Activated B cell treated with CpG ODN at 0.5 μM for 24 hours (primary cell): ENCODE measurements around the gene MAPK12. TPM values are rescaled to one million over a fixed set of nuclear protein-coding genes. Genes with fewer than 3 reads are reported as not detected.

Source experiments
- ATAC-seq: fragments of 200-7000 bp; cut with Tn5 transposase; one replicate; pipeline ENCODE4 v1.10.0; 2021; ENCODE audit warnings: low read depth, mild to moderate bottlenecking, moderate library complexity
- CTCF ChIA-PET: fragments of 350-600 bp; sonication (Branson Sonifier 250); formaldehyde crosslinking; loops from one replicate; lab custom pipeline; 2021; ENCODE audit warnings: antibody characterized with exemption; lab: Charles Lee
- POLR2A ChIA-PET: fragments of 350-600 bp; sonication (Branson Sonifier 250); formaldehyde crosslinking; loops from one replicate; lab custom pipeline; 2021; ENCODE audit warnings: antibody characterized with exemption; lab: Charles Lee
- DNase-seq: peaks from one replicate; pipeline ENCODE4 v3.0.0; 2022
- H3K27ac Mint-ChIP-seq: one replicate; pipeline ENCODE4 v1.8.0; 2020; ENCODE audit warnings: mixed read lengths
- H3K27me3 Mint-ChIP-seq: one replicate; pipeline ENCODE4 v1.8.0; 2021; ENCODE audit warnings: mixed read lengths
- H3K36me3 Mint-ChIP-seq: one replicate; pipeline ENCODE4 v1.8.0; 2021; ENCODE audit warnings: low read depth, mixed read lengths
- H3K4me1 Mint-ChIP-seq: one replicate; pipeline ENCODE4 v1.8.0; 2021; ENCODE audit warnings: mixed read lengths
- H3K4me3 Mint-ChIP-seq: one replicate; pipeline ENCODE4 v1.8.0; 2020; ENCODE audit warnings: mild to moderate bottlenecking, mixed read lengths
- H3K9me3 Mint-ChIP-seq: one replicate; pipeline ENCODE4 v1.8.0; 2020; ENCODE audit warnings: mixed read lengths
- intact Hi-C: fragments of 100-400 bp; cut with micrococcal nuclease; formaldehyde crosslinking; loops from one replicate; pipeline ENCODE4 v1.15.1; 2024
- total RNA-seq: library from RNA; stranded (reverse); gene quantifications from 2 replicates; pipeline ENCODE4 v1.2.3, GENCODE V29; 2022
- TF ChIP-seq, protein P1 (sequence below): fragments of 200-600 bp; IDR thresholded peaks from one replicate; pipeline ENCODE4 v1.8.0; 2022; ENCODE audit warnings: antibody characterized with exemption, mild to moderate bottlenecking

MAPK12 gene
- total RNA-seq, 1 donor from 2014 or later = 4.4 TPM

DNA sequence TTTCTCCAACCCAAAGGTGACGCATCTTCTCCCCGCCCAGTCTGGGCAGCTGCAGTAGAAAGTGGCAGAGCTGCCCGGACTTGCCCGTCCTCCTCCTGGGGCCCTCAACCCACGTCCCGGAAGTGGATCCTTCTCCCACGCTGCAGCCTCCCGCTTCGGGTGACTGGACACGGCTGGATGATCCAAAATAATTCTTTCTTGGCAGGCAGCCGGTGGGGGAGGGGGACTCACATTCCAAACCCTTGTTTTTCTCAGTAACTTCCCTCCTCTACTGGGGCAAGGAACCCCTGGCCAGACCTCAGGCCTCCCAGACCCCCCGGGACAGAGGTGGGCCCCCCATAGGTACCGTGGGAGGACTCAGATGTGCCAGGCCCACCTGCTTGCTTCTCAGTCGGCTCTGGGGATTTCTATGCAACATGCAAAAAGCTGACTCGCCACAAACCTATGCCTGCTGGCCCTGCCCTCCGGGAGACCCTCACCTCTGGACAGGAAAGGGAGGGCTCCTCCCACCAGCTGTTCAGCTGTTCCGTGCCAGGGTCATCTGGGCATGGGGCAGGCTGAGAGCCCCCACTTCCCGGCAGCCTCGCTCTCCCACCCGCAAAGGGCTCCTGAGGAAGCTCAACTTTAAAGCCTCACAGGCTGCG lies 44.6 kb upstream of the MAPK12 start:
- peak overlapping the region; percentile 78 for H3K4me3 Mint-ChIP-seq
- POLR2A ChIA-PET = interaction anchor here (0.6 to 4.9 kb wide), 10 partner anchors 9 to 381 kb away, joined by 3 to 74 read pairs (median 4); no protein-coding TSS in a partner anchor
- H3K4me1 Mint-ChIP-seq = peaks cover 59% of the 10 kb centered on the region
- TF ChIP-seq, protein P1, sequence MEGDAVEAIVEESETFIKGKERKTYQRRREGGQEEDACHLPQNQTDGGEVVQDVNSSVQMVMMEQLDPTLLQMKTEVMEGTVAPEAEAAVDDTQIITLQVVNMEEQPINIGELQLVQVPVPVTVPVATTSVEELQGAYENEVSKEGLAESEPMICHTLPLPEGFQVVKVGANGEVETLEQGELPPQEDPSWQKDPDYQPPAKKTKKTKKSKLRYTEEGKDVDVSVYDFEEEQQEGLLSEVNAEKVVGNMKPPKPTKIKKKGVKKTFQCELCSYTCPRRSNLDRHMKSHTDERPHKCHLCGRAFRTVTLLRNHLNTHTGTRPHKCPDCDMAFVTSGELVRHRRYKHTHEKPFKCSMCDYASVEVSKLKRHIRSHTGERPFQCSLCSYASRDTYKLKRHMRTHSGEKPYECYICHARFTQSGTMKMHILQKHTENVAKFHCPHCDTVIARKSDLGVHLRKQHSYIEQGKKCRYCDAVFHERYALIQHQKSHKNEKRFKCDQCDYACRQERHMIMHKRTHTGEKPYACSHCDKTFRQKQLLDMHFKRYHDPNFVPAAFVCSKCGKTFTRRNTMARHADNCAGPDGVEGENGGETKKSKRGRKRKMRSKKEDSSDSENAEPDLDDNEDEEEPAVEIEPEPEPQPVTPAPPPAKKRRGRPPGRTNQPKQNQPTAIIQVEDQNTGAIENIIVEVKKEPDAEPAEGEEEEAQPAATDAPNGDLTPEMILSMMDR = no peak
- no peaks in the 10 kb centered on the region for H3K36me3 Mint-ChIP-seq
- H3K27ac Mint-ChIP-seq = peak overlapping the region; percentile 63
- H3K9me3 Mint-ChIP-seq = no peaks in the 10 kb centered on the region
- ATAC-seq (peak; percentile 45), DNase-seq (no peak)
- peaks cover under 1% of the 10 kb centered on the region for H3K27me3 Mint-ChIP-seq
- CTCF ChIA-PET = interaction anchor here (0.6 to 2.5 kb wide), 4 partner anchors 12 to 30 kb away, joined by 3 to 8 read pairs (median 4); partner anchors contain the start of gene DENND6B
- intact Hi-C loops = loop anchor here (1.0 kb wide), 1 partner anchor 8 kb away; no protein-coding TSS in a partner anchor

DNA sequence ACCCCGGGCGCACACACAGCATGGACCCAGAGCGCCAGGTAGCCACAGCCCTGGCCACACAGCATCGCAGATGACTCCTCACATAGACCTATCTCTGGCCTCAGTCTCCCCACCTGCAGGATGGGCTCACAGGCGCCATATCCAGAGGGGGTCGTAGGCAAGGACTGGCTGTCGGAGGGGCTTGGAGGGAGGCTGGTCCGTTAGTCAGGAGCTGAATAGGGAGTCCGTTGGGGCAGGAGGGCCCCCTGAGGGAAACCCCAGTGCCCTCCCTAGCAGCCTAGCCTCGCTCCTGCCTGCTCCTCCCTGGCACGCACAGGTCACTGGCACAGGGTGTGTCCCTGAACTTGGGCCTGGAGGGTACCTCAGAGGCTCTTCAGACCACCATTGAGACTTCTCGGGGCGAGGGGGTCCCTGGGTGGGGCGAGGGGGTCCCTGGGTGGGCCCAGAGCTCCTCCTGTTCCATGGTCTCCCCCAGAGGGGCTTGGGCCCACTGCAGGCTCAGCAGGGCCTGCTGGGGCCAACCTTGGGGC lies 44.0 kb upstream of the MAPK12 start:
- ATAC-seq (no peak), DNase-seq (no peak)
- ChIA-PET POLR2A (interaction anchor here (0.8 to 4.9 kb wide), 8 partner anchors 9 to 380 kb away, joined by 3 to 74 read pairs (median 4); partner anchors contain the start of gene DENND6B), CTCF (interaction anchor here (0.7 to 2.5 kb wide), 3 partner anchors 11 to 53 kb away, joined by 3 to 8 read pairs (median 3); no protein-coding TSS in a partner anchor)
- H3K4me3 Mint-ChIP-seq = peak overlapping the region; percentile 78
- H3K27me3 Mint-ChIP-seq = peaks cover 2% of the 10 kb centered on the region
- H3K9me3 Mint-ChIP-seq = no peaks in the 10 kb centered on the region
- no peak overlapping the region for H3K27ac Mint-ChIP-seq
- TF ChIP-seq, protein P1 = no peak
- H3K4me1 Mint-ChIP-seq = peaks cover 63% of the 10 kb centered on the region
- intact Hi-C loops = loop anchor here (1.0 kb wide), 1 partner anchor 9 kb away; no protein-coding TSS in a partner anchor
- no peaks in the 10 kb centered on the region for H3K36me3 Mint-ChIP-seq

DNA sequence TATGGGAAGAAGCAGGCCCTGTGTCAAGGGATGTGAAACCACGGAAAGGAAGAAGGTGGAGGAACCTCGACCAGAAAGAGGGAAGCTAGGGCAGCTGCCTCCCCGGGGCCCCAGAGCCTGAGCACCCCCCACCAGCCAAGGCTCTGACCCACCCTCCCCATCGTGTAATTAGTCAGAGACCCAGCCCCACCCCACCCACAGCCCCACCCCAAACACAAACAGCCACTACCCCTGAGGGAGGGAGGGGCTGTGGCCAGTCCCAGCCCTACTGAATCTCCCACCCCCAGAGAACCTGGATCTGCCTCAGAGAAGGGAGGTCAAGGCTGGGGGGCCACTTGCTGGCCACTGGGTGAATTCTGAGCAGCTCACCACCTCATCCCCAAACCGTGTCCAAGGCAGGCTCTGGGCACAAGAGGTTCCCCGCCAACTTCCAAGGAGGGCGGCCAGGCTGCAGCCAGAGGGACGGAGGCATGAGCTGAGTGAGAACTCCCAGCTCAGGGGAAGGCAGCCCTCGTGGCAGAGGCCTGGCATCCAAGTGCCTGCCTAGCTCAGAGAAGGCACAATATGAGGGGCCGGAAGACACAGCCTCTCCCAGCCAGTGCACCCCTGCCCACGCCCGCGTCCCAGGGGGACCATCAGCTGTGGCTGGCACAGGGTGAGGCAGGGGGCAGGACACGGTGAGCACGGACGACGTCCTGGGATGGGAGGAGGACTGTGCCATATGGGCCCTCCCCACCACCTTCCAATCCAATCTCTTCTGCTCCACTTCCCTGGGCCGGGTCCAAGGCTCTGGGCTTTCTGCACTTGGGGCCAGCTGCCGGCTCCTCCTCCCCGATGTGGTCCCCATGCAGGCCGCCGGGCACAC lies 43.3 kb upstream of the MAPK12 start:
- POLR2A ChIA-PET = interaction anchor here (0.8 to 4.9 kb wide), 8 partner anchors 10 to 261 kb away, joined by 3 to 74 read pairs (median 9); partner anchors contain the start of genes DENND6B and HDAC10
- peak overlapping the region; percentile 63 for H3K27ac Mint-ChIP-seq
- CTCF ChIA-PET = interaction anchor here (0.7 to 2.5 kb wide), 4 partner anchors 14 to 54 kb away, joined by 3 to 8 read pairs (median 4); partner anchors contain the start of gene HDAC10
- H3K4me3 Mint-ChIP-seq = peak overlapping the region; percentile 59
- H3K4me1 Mint-ChIP-seq = peaks cover 63% of the 10 kb centered on the region
- no peaks in the 10 kb centered on the region for H3K36me3 Mint-ChIP-seq
- peaks cover 2% of the 10 kb centered on the region for H3K27me3 Mint-ChIP-seq
- ATAC-seq = peak; percentile 18
- TF ChIP-seq, protein P1 = no peak
- no peak for DNase-seq
- H3K9me3 Mint-ChIP-seq = no peaks in the 10 kb centered on the region
- intact Hi-C loops = loop anchor here (1.0 kb wide), 3 partner anchors 10 to 14 kb away; no protein-coding TSS in a partner anchor

DNA sequence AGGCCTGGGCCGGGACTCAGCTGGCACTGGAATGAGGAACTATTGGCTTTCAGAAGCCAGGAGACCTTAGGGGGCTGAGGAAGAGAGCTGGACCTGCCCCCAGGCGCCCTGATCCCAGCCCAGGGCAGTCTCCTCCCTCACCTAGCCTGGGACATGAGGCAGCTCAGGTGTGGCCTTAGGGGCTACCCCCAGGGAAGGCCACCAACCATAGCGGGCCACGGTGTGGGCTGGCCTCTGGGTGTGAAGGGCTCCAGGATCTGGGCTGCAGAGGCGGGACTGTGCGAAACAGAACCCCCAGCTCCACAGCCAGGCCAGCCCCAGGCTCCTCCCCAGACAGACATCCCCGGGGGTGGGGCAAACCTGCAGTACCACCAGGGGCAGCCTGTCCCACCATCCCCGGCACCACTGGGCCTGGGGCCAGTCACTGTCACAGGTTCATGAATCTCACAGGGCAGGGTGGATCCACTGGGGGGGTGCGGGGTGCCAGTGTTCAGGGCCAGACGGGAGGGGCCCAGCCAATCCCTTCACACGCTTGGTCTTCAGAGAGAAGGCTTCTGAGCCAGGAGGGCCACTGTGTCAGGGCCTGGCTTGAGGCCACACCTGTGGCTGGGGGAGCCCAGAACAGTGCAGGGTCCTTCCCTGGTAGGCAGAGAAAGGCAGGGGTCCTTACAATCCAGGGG lies 42.5 kb upstream of the MAPK12 start:
- DNase-seq = no peak
- Mint-ChIP-seq H3K27me3 (peaks cover 2% of the 10 kb centered on the region), H3K4me3 (peak overlapping the region; percentile 59), H3K27ac (peak overlapping the region; percentile 63), H3K9me3 (no peaks in the 10 kb centered on the region), H3K4me1 (peaks cover 64% of the 10 kb centered on the region), H3K36me3 (no peaks in the 10 kb centered on the region)
- peak; percentile 19 for ATAC-seq
- intact Hi-C loops = loop anchor here (1.0 to 2.0 kb wide), 3 partner anchors 10 to 23 kb away; partner anchors contain the start of gene DENND6B
- ChIA-PET POLR2A (interaction anchor here (1.1 to 4.9 kb wide), 6 partner anchors 10 to 166 kb away, joined by 3 to 74 read pairs (median 9); partner anchors contain the start of genes DENND6B and HDAC10), CTCF (interaction anchor here (1.1 to 2.5 kb wide), 3 partner anchors 14 to 53 kb away, joined by 4 to 8 read pairs (median 4); partner anchors contain the start of gene HDAC10)
- TF ChIP-seq, protein P1 = no peak
